GM19025 (cell line): ENCODE measurements around the gene ABCA4.

ENCODE experiments used
- ATAC-seq: cut with Tn5 transposase; IDR thresholded peaks from one replicate; pipeline ENCODE4 v1.9.1; 2021; ENCODE audit warnings: mild to moderate bottlenecking, low read depth, moderate library complexity; ENCODE audit not compliant: unreplicated experiment

ABCA4 gene

DNA sequence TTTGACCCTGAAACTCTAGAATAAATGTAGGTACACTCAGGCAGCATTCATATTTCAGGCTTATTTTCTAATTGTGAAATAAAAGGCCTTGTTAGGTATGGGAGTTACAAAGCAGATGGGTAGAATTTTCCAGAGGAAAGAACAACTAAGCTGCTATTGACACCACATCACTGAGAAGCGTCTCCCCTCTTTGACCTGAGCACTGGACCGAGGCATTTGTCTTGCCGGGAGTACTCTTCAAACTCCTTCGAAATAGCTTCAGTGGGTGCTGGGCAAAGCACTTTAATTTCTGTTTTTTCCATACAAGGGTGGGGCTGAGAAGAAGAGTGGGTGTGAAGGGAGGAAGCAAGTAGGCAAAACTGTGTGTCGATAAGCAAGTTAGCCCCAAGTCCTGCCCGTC is 36.4 kb downstream of the ABCA4 start:
- no peak for ATAC-seq

DNA sequence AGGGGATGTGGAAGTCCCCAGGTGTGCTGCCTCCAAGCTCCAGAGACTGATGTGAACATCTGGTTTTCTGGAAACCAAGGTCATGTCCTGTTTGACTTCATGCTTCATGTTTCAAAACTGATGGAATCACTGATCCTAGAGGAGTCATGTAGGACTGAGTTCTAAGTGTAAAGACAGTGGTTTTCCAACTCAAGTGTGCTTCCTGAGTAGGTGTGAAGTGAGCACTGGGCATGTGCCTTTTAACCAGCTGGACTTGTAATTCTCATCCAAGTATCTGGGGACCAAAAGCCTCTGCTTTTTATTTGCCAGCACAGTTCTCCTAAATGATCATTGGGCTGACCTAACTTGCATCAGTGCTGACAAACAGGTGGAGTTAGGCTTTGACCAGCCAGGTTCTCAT is 36.9 kb downstream of the ABCA4 start:
- ATAC-seq = no peak

DNA sequence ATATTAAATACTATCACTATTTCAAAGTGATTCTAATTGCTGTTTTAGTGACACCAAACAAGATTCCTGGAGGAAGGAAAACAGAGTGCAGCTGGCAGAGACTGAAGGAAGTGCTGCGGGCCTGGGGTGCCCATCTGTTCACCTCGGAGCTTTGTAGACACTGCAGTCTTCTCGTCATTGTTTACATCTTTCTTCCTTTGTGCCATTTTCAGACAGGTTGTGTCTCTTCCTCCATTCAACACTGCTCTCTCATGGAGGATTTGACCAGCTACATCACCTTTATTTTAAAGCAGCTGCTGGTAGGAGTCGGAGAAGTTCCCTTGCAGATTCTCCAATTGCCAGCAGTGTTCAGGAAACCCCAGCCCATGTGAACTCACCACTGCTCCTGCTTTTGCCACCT is 37.3 kb downstream of the ABCA4 start:
- no peak for ATAC-seq

- no peak for ATAC-seq
Measured at GRCh38 chr1:94081566-94082344, 39.2 kb downstream of the ABCA4 start.

- no peak for ATAC-seq
Measured at GRCh38 chr1:94079989-94080388, 41.0 kb downstream of the ABCA4 start.

GRCh38 chr1:94079080-94079940 is 41.6 kb downstream of the ABCA4 start:
- ATAC-seq = no peak

DNA sequence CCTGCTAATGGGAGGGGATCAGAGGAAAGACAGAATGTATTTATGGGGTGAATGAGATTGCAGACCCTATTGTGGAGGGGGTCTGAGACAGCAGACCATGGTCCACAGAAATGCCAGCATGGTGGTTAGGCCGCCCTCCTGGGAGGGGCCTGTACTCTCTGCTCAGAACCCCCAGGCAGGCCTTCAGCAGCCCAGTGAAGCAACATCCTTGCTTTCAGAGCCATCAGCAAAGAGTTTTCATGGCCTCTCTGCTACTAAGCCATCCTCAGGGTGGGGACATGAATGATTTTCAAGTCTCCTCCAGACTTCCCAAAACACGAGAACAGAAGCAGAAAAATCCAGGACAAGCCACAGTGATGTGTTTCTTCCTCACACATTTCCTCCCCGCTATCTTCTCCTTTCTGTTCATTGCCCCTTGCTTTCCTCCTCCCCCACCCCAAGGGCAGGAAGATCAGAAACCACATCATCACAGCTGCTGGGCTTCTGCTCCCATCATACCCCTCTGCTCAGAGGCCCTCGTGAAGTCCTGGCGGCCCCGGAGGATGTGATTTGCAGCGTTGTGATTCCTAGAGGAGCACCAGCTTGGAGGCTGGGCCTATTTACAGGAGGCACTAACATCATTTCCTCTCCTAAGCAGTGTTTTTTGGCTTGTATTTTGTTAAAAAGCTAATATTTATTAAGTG is 48.0 kb downstream of the ABCA4 start:
- no peak for ATAC-seq

- no peak for ATAC-seq
Measured at GRCh38 chr1:94071976-94072375, 49.0 kb downstream of the ABCA4 start.

DNA sequence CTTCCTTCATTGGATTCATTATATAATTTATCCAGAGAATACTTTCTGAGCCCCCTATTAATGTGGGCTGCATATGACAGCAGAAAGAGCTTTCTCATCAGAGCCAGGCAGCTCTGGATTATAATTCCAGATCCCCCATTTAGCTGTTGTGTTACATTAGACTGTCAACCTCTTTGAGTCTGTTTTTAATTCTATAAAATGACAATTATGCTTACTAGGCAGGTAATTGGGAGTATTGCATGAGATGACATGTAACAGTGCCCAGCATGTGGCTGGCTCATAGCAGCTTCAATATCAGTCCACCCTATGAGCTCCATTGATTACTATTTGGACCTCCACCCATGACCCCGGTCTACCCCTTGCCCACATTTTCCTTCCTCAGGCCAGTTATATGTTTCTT is 49.6 kb downstream of the ABCA4 start:
- no peak for ATAC-seq

DNA sequence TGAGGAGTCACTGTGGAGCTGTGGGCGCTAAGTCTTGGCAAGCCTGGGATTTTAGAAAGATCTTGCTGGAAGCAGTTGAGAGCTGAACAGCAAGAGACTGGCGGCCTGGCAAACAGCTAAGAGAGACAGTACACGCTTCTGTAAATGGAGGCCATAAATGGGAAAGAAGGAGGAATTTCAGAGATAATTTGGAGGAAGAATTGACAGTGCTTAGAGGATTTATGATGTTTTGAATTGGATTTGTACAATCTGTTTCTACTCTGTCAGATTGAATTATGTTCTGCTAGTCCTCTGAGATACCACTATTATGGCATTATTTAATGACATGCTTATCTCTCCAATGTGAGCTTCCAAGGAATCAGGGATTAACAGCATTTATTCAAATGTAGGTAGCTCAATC is 50.1 kb downstream of the ABCA4 start:
- ATAC-seq = no peak

- ATAC-seq = no peak
Measured at GRCh38 chr1:94069919-94070285, 51.0 kb downstream of the ABCA4 start.

- no peak for ATAC-seq
Measured at GRCh38 chr1:94068999-94069918, 51.7 kb downstream of the ABCA4 start.

DNA sequence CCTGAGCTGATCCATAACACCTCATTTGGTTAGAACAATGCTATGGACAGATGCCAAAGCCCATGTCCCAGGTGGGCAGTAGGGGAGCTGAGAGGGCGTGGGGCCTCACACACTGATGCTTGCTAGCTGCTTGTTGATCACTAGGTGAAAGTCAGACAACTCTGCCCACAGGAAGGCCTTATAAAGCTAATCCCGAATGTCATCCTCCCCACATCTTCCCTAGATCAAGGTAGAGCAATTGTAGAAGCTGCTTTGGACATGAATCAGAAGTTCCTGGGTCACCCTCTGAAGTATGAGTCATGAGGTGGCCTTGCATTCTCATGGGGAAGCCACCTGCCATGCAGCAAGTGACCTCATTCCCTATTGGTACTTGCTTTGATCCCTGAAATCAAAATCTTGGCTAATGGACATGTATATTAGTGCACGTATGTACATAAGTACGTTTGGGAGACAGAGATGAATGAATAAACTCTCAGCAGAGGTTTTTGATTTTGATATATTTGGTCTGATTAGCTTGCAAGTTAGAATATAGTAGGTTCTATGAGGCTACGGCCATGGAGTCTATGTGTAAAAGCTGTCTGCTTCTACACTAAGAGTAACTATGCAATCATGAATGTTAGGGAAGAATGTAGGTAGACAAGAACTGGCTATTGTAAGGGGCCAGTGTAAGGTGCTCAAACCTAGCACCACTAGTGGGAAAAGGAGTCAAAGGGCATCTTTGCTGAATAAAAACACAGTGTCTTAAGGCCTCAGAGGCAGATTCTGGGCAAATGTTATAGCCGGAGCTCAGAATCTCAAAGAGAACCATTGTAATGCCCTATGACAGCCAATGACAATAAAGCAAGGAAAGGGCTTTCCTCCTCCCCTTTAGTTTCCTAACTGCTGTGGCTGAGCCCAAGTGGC is 52.6 kb downstream of the ABCA4 start:
- ATAC-seq = no peak

DNA sequence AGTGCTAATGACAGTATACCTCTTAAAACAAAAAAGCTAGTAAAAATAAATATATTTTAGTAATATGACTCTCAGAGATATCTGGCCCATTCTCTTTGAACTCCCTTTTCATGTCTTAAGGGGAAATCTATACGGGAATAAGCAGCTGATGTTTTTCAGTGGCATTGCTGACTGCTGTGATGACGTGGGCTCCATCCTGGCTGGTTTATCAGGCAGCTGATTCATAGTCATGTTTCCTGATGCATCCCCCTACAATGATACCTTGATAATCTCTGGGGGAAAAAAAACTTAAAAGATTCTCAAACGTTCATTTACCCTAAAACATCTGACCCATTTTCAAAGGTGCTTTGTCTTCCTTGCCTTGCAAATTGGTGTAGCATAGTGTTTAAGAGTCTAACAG is 53.8 kb downstream of the ABCA4 start:
- no peak for ATAC-seq

- ATAC-seq = no peak
Measured at GRCh38 chr1:94063379-94063778, 57.6 kb downstream of the ABCA4 start.

DNA sequence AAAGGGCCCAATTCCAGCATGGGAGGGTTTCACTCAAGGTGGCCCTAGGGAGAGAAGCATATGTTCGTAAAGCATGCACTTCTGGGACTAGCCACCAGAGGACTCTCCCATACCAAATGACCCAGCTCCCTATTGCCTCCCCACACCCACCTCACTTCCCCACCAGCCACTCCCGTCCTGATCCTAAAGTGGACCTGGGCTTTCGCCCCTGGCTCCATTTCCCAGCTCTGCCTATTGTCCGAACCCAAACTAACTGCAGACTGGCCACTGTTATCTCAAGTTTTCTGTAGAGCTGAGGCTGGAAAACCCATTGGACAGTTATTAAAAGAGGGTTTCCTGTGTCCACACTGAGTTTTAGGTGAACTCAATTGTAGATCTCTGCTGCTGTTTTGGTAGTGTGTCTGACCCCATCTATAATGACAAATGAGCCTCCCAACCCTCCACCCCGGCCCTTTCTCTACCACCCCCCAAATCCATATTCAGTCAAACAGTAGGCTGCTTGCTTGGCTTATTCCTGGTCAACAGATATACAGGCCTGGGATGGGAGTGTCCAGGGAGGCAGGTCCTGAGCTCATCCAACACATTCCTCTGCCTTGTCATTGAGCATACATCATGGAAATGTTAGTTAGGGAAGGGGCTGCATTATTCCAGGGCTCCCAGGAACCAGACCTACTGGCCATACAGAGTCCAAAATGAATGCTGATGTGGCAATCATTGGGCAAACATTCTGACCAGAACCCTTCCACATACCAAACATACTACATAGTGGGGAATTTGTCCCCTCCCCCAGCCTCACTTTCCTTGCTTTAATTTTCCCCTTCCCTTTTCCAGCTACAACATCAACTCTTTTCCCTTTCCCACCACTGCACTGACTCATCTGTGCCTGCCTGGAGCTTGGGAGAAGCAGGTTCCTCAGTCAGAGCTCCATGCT is 59.2 kb downstream of the ABCA4 start:
- peak; percentile 71 for ATAC-seq

DNA sequence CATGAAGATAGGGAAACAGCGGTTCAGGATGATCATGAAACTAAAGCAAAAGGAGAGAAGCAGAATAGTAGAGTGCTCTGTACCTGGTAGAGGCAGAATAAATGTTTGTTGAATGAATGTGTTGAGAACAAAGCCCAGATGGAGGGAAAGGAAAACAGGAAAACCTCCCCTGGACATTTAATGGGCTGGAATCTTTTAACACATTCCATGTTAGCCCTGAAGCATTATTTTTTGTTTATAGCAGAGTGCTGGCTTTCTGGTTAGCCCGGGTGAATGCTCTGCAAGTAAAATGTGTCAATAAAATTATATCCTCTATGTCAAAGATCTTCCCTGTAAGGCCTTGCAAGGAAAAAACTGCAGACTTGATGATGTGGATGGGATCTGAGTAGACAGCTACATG is 60.2 kb downstream of the ABCA4 start:
- ATAC-seq = no peak

- no peak for ATAC-seq
Measured at GRCh38 chr1:94058766-94059165, 62.2 kb downstream of the ABCA4 start.
